ENCODE results near the gene API5.

Gene API5

DNA sequence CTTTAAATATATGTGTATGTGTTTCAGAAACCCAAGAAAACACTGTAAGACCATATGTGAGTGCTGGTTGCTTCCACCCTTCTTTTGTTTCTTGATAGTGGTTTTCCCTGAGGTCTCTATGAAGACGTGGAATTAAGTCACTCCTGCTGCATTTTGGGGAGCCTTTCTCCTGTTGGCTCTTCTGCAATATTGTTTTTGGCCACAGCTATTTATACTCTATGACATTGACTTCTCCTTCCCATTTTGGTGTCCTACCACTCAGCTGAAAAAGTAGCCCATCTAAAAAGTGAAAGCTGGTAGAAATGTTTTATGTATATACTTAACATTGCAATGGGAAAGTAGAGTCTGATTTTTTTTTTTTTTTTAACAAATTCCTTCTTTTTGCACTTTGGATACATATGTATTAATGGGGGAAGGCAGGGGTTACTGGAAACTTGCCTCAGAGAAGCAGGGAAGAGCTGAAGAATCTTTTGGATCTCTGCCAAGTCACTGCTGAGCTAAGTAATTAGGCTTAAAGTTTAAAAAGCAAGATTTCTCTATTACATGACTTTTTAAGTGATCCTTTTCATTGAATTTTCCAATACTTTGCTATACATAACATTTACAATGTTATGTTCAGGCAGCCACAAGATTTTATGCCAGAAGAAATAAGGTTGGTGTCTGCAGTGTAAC lies 48.7 kb downstream of the API5 start:
- no peak for DNase-seq

DNA sequence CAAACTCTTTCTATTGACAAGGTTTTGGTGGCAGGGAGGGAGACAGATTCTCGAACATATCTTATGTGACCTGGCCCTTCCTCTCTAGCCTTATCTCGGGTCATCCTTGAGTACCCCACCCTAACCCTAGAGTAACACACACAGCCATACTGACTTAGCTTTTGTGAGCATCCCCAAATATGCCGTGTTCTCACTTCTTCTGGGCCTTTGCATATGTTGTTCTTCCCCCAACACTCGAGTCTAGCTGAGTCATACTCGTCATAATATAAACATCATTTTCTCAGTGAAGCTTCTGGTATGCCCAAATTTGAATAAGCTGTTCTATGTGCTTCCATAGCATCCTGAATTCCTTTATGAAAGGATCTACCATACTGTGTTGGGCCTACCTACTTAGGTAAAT lies 54.9 kb downstream of the API5 start:
- DNase-seq: no peak

DNA sequence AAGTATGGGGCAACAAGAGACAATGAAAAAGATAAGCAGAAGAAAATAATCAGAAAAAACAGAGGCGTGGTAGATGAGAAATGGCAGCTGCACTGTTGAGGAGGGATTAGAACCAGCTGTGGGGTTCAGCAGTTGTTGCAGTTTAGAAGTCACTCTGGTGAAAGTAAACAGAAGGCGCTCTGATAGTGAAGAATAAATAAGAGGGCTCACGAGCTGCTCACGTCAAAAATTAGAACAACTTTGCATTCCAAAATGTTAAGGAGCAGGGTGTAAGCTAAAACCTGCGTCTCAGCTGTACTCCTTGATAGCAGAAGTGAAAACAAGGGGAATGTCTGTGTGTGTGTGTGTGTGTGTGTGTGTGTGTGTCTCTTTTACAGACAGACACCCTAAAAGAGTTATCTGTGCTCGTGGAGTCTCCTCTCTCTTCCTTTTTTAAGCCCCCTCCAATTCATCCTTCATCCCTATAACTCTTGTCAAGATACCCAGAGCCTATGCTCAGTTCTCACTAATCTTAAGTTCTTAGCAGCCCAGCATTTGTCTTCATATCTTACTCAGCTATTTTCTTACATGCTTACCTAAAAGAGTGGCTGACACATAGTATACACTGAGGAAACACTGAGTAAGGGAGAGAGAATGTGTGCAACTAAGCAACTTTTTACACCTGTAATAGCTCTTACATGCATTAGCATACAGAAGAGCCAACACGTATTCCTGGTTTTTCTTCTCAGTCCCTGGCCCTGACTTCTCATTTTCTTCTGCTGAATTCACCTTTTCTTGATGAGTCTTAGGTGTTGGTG lies 55.8 kb downstream of the API5 start:
- no peak for DNase-seq

DNA sequence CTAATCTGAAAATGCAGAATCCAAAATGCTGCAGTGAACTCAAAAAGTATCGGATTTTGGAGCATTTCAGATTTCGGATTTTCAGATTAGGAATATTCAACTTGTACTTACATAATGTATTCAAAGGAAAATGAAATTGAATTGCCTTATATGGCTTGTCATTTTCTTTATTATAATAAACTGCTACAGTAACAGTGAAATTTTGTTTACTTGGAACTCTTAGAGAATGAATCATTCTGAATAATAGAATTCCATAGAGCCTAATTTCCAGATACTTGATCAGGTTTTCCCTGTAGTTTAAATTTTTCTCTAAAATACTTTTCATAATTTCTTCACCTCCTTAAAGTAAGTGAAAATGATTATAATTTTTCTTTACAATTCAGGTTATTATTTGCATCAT lies 64.3 kb downstream of the API5 start:
- no peak for DNase-seq

DNA sequence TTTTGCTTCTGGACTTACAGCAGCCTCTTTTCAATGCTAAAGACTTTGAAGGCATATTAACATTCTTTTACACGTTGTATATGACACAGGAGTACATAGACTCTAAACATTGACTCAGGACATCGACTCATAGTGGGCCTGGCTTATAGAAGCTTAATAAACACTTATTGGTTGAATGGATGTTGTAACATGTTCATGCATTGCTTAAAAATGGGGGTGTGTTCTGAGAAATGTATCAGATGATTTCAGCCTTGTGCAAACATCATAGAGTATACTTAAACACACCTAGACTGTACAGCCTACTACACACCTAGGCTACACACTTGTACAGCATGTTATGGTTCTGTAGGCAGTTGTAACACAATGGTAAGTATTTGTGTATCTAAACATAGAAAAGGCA lies 64.8 kb downstream of the API5 start:
- DNase-seq: no peak

DNA sequence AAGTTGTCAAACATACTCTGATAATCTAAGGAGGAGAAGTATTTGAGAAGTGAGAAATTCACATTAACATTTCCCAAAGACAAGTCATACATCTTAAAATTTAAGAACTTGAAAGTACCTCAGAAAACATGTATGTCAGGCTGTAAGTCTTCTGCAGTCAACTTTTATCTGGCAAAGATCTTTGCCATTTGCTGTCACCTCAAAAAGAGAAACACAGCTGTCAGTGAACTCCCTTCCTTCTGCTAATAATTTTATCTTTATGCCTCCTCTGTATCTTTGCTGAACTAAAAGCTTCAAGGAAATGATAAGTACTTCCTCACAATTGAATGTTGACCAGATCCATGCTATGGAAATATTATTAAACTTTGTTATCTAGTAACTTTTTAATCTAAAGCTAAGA lies 65.6 kb downstream of the API5 start:
- no peak for DNase-seq

DNA sequence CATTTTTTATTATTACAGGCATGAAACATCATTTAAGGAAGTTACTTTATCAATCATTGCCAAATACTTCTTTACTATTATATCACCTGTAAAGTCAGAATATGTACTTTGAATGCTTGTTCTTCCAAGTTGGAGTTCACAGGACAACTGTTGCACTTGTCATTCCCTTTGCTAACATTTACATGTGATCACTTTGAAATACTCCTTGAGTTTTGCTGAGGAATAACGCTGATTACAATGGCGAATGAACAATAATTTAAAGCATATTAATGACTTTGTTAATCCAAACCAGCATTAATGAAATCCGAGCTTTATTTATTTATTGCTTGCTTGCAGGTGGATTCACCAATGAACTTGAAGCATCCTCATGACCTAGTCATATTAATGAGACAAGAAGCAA lies 67.1 kb downstream of the API5 start:
- no peak for DNase-seq

DNA sequence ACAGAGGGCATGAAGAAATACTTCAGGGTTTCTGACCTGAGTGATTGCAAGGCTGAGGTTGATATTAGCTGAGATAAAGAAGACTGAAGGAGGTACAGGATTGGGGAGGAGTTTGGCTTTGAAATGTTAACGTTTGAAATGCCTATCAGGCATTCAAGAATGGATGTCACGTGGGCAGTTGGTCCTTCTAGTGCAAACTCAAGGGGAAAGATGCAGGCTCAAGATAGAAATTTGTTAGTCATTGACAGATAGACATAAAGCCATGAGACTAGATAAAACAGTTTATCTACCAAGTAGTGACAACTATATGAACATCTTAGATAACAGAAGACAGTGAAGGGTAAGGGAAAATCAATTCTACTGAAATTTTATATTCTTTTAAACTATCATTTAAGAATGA lies 70.0 kb downstream of the API5 start:
- DNase-seq: no peak

DNA sequence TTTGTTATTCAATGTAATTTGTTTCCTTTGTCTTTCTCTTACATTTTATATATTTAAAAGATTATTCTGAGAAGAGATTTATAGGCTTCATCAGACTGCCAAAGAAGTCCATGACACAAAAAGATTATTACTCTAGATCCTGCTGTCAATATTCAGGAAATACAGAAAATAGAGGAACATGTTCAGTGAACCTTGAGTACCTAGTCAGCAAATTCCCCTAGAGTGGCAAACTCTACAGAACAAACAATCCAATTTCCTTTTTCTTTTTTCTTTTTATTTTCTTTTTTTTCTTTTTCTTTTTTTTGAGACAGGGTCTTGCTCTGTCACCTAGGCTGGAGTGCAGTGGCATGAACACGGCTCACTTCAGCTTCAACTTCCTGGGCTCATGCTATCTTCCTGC lies 70.8 kb downstream of the API5 start:
- no peak for DNase-seq

DNA sequence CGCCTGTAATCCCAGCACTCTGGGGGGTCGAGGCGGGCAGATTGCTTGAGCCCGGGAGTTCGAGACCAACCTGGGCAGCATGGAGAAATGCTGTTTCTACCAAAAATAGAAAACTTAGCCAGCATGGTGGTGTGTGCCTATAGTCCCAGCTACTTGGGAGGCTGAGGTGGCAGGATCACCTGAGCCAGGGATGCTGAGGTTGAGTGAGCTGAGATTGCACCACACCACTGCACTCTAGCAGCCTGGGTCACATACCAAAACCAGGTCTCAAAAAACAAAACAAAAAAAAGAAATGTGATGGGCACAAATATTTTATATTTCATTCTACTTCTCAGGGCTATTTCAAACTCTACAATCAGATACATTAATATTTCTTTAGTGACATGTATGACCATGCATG lies 72.6 kb downstream of the API5 start:
- DNase-seq: no peak

DNA sequence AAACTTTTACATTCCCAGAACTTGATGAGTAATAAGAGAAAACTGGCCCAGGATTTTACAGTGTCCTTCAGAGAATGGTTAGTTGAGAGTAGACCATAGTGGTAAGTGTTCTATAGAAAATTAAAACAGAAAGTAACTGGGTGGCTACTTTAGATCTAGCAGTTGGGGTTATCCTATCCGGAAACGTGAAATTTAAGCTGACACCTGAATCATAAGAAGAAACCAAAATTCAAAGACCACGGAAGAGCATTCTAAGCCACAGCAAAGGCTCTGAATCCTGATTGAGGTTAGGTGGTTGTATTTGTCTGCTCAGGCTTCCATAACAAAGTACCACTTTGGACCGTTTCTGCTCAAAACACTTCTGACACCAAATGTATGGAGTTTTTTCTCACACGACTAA lies 80.9 kb downstream of the API5 start:
- DNase-seq: no peak

DNA sequence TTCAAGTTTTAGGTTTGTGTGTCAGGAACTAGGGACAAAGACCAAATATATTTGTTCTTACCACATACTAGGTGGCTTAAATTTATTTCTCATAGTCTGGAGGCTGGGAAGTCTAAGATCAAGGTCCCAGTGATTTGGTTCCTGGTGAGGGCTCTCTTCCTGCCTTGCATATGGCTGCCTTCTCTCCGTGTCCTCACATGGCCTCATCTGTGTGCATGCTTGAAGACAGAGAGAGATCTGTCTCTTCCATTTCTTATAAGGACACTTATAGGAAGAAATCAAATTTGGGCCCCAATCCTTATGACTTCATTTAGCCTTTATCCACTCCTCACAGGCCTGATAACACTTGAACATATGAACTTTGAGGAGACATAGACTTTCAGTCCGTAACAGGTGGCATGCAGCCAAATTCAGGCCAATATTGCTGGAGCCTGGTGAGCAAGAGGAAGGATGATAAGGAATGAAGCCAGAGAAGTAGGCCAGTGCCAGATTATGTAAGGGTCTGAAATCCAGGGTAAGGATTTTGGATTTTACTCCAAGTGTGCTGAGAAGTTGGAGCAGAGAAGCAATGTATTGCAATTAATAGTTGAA lies 82.1 kb downstream of the API5 start:
- no peak for DNase-seq

Measured in NCI-H774 (cell line).